ENCODE results near the gene DYNLT2. TPM values are rescaled to one million over a fixed set of nuclear protein-coding genes. Genes with fewer than 3 reads are reported as not detected.

DYNLT2 gene
- total RNA-seq, 1 donor, result 2.2 TPM

- peak; percentile 75 for DNase-seq (ENCODE audit: insufficient read length, low spot score, missing footprints)
- no peak overlapping the region for H2AFZ ChIP-seq (ENCODE audit: low read length)
- no peaks in the 10 kb centered on the region for H3K27me3 ChIP-seq (ENCODE audit: insufficient read depth, low read length)
- no peak overlapping the region for H3K4me3 ChIP-seq (ENCODE audit: insufficient read depth, low read length)
- peaks cover 10% of the 10 kb centered on the region for H3K36me3 ChIP-seq (ENCODE audit: insufficient read depth, low read length)
- no peak for TF ChIP-seq CTCF (IDR thresholded peaks at IDR 0.05; ENCODE audit: extremely low read depth, low read depth, low read length)
- no peaks in the 10 kb centered on the region for H3K79me2 ChIP-seq (ENCODE audit: insufficient read depth, low read length)
- H3K9me3 ChIP-seq (ENCODE audit: low read depth, low read length), result no peaks in the 10 kb centered on the region
- no peak overlapping the region for H3K4me2 ChIP-seq (ENCODE audit: insufficient read depth, low read length)
- H3K27ac ChIP-seq (ENCODE audit: low read depth, low read length), result no peak overlapping the region
- H3K4me1 ChIP-seq (ENCODE audit: insufficient read depth, low read length), result no peaks in the 10 kb centered on the region
- no peaks in the 10 kb centered on the region for H4K20me1 ChIP-seq (ENCODE audit: insufficient read depth, low read length)
These were observed 27.3 kb upstream of the DYNLT2 start for GRCh38 chr6:169778646-169779045.

GRCh38 chr6:169777896-169778295 is 26.5 kb upstream of the DYNLT2 start:
- Histone ChIP-seq H3K9me3 (ENCODE audit: low read depth, low read length) (no peaks in the 10 kb centered on the region), H3K4me1 (ENCODE audit: insufficient read depth, low read length) (no peaks in the 10 kb centered on the region), H3K4me3 (ENCODE audit: insufficient read depth, low read length) (no peak overlapping the region), H3K4me2 (ENCODE audit: insufficient read depth, low read length) (no peak overlapping the region), H3K27ac (ENCODE audit: low read depth, low read length) (no peak overlapping the region), H2AFZ (ENCODE audit: low read length) (no peak overlapping the region), H3K36me3 (ENCODE audit: insufficient read depth, low read length) (peaks cover 10% of the 10 kb centered on the region), H3K79me2 (ENCODE audit: insufficient read depth, low read length) (no peaks in the 10 kb centered on the region), H4K20me1 (ENCODE audit: insufficient read depth, low read length) (no peaks in the 10 kb centered on the region), H3K27me3 (ENCODE audit: insufficient read depth, low read length) (no peaks in the 10 kb centered on the region)
- TF ChIP-seq CTCF (IDR thresholded peaks at IDR 0.05; ENCODE audit: extremely low read depth, low read depth, low read length), result no peak
- no peak for DNase-seq (ENCODE audit: insufficient read length, low spot score, missing footprints)

GRCh38 chr6:169776379-169776778 is 25.0 kb upstream of the DYNLT2 start:
- no peak overlapping the region for H2AFZ ChIP-seq (ENCODE audit: low read length)
- no peaks in the 10 kb centered on the region for H3K9me3 ChIP-seq (ENCODE audit: low read depth, low read length)
- H3K79me2 ChIP-seq (ENCODE audit: insufficient read depth, low read length), result no peaks in the 10 kb centered on the region
- H3K27me3 ChIP-seq (ENCODE audit: insufficient read depth, low read length), result no peaks in the 10 kb centered on the region
- peaks cover 15% of the 10 kb centered on the region for H3K36me3 ChIP-seq (ENCODE audit: insufficient read depth, low read length)
- no peak overlapping the region for H3K27ac ChIP-seq (ENCODE audit: low read depth, low read length)
- H3K4me2 ChIP-seq (ENCODE audit: insufficient read depth, low read length), result no peak overlapping the region
- no peak overlapping the region for H3K4me3 ChIP-seq (ENCODE audit: insufficient read depth, low read length)
- no peak for TF ChIP-seq CTCF (IDR thresholded peaks at IDR 0.05; ENCODE audit: extremely low read depth, low read depth, low read length)
- H3K4me1 ChIP-seq (ENCODE audit: insufficient read depth, low read length), result no peaks in the 10 kb centered on the region
- no peak for DNase-seq (ENCODE audit: insufficient read length, low spot score, missing footprints)
- H4K20me1 ChIP-seq (ENCODE audit: insufficient read depth, low read length), result no peaks in the 10 kb centered on the region

GRCh38 chr6:169775321-169775720 is 23.9 kb upstream of the DYNLT2 start:
- H3K4me3 ChIP-seq (ENCODE audit: insufficient read depth, low read length), result no peak overlapping the region
- H3K4me1 ChIP-seq (ENCODE audit: insufficient read depth, low read length), result no peaks in the 10 kb centered on the region
- peaks cover 15% of the 10 kb centered on the region for H3K36me3 ChIP-seq (ENCODE audit: insufficient read depth, low read length)
- H3K9me3 ChIP-seq (ENCODE audit: low read depth, low read length), result no peaks in the 10 kb centered on the region
- DNase-seq (ENCODE audit: insufficient read length, low spot score, missing footprints), result no peak
- no peak overlapping the region for H3K27ac ChIP-seq (ENCODE audit: low read depth, low read length)
- H3K79me2 ChIP-seq (ENCODE audit: insufficient read depth, low read length), result no peaks in the 10 kb centered on the region
- H4K20me1 ChIP-seq (ENCODE audit: insufficient read depth, low read length), result no peaks in the 10 kb centered on the region
- no peaks in the 10 kb centered on the region for H3K27me3 ChIP-seq (ENCODE audit: insufficient read depth, low read length)
- H2AFZ ChIP-seq (ENCODE audit: low read length), result no peak overlapping the region
- no peak for TF ChIP-seq CTCF (IDR thresholded peaks at IDR 0.05; ENCODE audit: extremely low read depth, low read depth, low read length)
- H3K4me2 ChIP-seq (ENCODE audit: insufficient read depth, low read length), result no peak overlapping the region
